GM12878 (cell line): ENCODE data around the gene ADPRM.

Experiments used
- CHD4 ChIP-seq: fragments of 200-600 bp; sonication (generic); IDR thresholded peaks from 2 replicates; pipeline ENCODE4 v1.6.1; 2016; ENCODE audit warnings: mild to moderate bottlenecking
- CTCF ChIP-seq, 3 experiments: IDR thresholded peaks in 2 of 3; conservative IDR thresholded peaks in 1 of 3; 2 replicates each; pipeline ENCODE4 v1.5.1; 2011; ENCODE audit warnings: low read depth in 3 of 3, low read length in 3 of 3, mild to moderate bottlenecking in 3 of 3, control low read depth in 2 of 3, moderate library complexity in 2 of 3, inconsistent platforms in 1 of 3, mixed read lengths in 1 of 3; ENCODE audit not compliant: control insufficient read depth in 2 of 3, insufficient read depth in 1 of 3; ENCODE audit errors: extremely low read depth in 1 of 3
- ELK1 ChIP-seq: IDR thresholded peaks from 2 replicates; pipeline ENCODE4 v1.6.1; 2012; ENCODE audit warnings: low read depth, low read length, improper control_type of control experiment
- FOS ChIP-seq: IDR thresholded peaks from 3 replicates; pipeline ENCODE4 v1.6.1; 2011; ENCODE audit warnings: borderline replicate concordance; ENCODE audit not compliant: insufficient read length; ENCODE audit errors: extremely low read depth
- HCFC1 ChIP-seq: fragments of 150-350 bp; IDR thresholded peaks from 2 replicates; pipeline ENCODE4 v1.6.1; 2014; ENCODE audit warnings: low read length
- NR2C2 ChIP-seq: IDR thresholded peaks from 2 replicates; pipeline ENCODE4 v1.6.1; 2011; ENCODE audit warnings: borderline replicate concordance, low read depth; ENCODE audit not compliant: control insufficient read depth, insufficient read length
- SIX5 ChIP-seq: IDR thresholded peaks from 2 replicates; pipeline ENCODE4 v1.6.1; 2011; ENCODE audit warnings: mild to moderate bottlenecking, low read depth, low read length, moderate library complexity; ENCODE audit not compliant: severe bottlenecking

GRCh38 chr17:10755592-10756127 is 58.3 kb downstream of the ADPRM start:
- TF ChIP-seq CHD4 (no peak), HCFC1 (no peak), CTCF (IDR thresholded peaks at IDR 0.05 in 2 of 3, conservative IDR thresholded peaks at IDR 0.05 in 1 of 3; ENCODE audit: control insufficient read depth in 2 of 3, extremely low read depth in 1 of 3, insufficient read depth in 1 of 3, low read depth in 3 of 3, low read length in 3 of 3) (no peak), ELK1 (no peak), SIX5 (no peak), NR2C2 (no peak), FOS (no peak)
